Sigmoid colon (tissue), 4 donors: ENCODE results near the gene MRLN.
"Not testable (repeated sequence)": the region's sequence is repeated elsewhere in the genome, so short reads cannot be mapped to it uniquely, and the experiment has no call there.

Experiments used
- EP300 ChIP-seq, 4 donors: sonication (generic); formaldehyde crosslinking; IDR thresholded peaks; one replicate each; pipeline ENCODE4 v1.6.1; 2017; ENCODE audit warnings: antibody characterized with exemption in 4 of 4
- POLR2A ChIP-seq, 2 donors: fragments of 450-650 bp; IDR thresholded peaks; one replicate each; pipeline ENCODE4 v1.6.1; 2016; ENCODE audit warnings: antibody characterized with exemption in 2 of 2, mild to moderate bottlenecking in 2 of 2, moderate library complexity in 2 of 2
- POLR2AphosphoS5 ChIP-seq, 4 donors: sonication (generic); formaldehyde crosslinking; IDR thresholded peaks; one replicate each; pipeline ENCODE4 v1.6.1; 2017; ENCODE audit warnings: antibody characterized with exemption in 4 of 4
- TF ChIP-seq, protein P1 (sequence below), 4 experiments: fragments of 450-650 bp in 3 of 4; fragments of 200-600 bp in 1 of 4; IDR thresholded peaks; one replicate each; pipeline ENCODE4 v1.5.1; 2016 to 2019; ENCODE audit warnings: antibody characterized with exemption in 4 of 4, mild to moderate bottlenecking in 3 of 4, moderate library complexity in 2 of 4

DNA sequence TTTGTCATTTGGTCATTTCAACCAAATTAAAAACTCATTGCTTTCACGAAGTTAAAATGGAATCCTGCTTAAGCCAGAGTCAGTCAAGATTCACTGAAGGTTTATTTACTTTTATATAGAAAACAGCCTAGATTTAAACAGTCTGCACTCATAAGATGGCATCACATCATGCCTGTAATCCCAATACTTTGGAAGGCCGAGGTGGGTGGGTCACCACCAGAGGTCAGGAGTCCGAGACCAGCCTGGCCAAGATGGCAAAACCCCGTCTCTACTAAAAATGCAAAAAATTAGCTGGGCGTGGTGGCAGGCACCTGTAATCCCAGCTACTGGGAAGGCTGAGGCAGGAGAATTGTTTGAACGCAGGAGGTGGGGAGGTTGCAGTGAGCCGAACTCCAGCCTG lies 33.8 kb upstream of the MRLN start:
- TF ChIP-seq POLR2AphosphoS5, EP300, POLR2A (IDR thresholded peaks at IDR 0.05): not testable (repeated sequence)
- TF ChIP-seq, protein P1, sequence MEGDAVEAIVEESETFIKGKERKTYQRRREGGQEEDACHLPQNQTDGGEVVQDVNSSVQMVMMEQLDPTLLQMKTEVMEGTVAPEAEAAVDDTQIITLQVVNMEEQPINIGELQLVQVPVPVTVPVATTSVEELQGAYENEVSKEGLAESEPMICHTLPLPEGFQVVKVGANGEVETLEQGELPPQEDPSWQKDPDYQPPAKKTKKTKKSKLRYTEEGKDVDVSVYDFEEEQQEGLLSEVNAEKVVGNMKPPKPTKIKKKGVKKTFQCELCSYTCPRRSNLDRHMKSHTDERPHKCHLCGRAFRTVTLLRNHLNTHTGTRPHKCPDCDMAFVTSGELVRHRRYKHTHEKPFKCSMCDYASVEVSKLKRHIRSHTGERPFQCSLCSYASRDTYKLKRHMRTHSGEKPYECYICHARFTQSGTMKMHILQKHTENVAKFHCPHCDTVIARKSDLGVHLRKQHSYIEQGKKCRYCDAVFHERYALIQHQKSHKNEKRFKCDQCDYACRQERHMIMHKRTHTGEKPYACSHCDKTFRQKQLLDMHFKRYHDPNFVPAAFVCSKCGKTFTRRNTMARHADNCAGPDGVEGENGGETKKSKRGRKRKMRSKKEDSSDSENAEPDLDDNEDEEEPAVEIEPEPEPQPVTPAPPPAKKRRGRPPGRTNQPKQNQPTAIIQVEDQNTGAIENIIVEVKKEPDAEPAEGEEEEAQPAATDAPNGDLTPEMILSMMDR (IDR thresholded peaks at IDR 0.05), result not testable (repeated sequence)
